DOHH2 (cell line): ENCODE measurements around the gene UBASH3B.

Experiments used
- H3F3A ChIP-seq: fragments of 200-600 bp; sonication (generic), shearing (Covaris generic); 2 replicates; pipeline ENCODE4 v1.6.0; 2016; ENCODE audit warnings: antibody characterized with exemption, mild to moderate bottlenecking; ENCODE audit not compliant: control insufficient read depth, insufficient read depth
- H3K27ac ChIP-seq: fragments of 200-600 bp; sonication (generic); 2 replicates; pipeline ENCODE4 v1.5.1; 2014; ENCODE audit warnings: low read depth, mild to moderate bottlenecking, low read length, moderate library complexity
- H3K27me3 ChIP-seq: fragments of 200-600 bp; sonication (generic); 2 replicates; pipeline ENCODE4 v1.6.1; 2014; ENCODE audit warnings: mild to moderate bottlenecking, low read length, mixed read lengths; ENCODE audit not compliant: control insufficient read depth
- H3K36me3 ChIP-seq: fragments of 200-600 bp; sonication (generic); 2 replicates; pipeline ENCODE4 v1.6.1; 2014; ENCODE audit warnings: mild to moderate bottlenecking, low read length, moderate library complexity, mixed read lengths; ENCODE audit not compliant: control insufficient read depth
- H3K4me1 ChIP-seq: fragments of 200-600 bp; sonication (generic); 2 replicates; pipeline ENCODE4 v1.6.1; 2014; ENCODE audit warnings: mild to moderate bottlenecking, low read length, mixed read lengths; ENCODE audit not compliant: control insufficient read depth
- H3K4me2 ChIP-seq: fragments of 200-600 bp; sonication (generic); 2 replicates; pipeline ENCODE4 v1.6.0; 2014; ENCODE audit warnings: mild to moderate bottlenecking, low read length, moderate library complexity
- H3K4me3 ChIP-seq: fragments of 200-600 bp; sonication (generic); 2 replicates; pipeline ENCODE4 v1.5.1; 2014; ENCODE audit warnings: mild to moderate bottlenecking, low read length, mixed read lengths
- H3K79me2 ChIP-seq: fragments of 200-600 bp; sonication (generic); 2 replicates; pipeline ENCODE4 v1.6.1; 2014; ENCODE audit warnings: mild to moderate bottlenecking, low read length, mixed read lengths; ENCODE audit not compliant: control insufficient read depth
- H3K9me2 ChIP-seq: fragments of 200-600 bp; sonication (generic); replicated peaks from 2 replicates; pipeline ENCODE4 v1.6.1; 2014; ENCODE audit warnings: mild to moderate bottlenecking, low read length, mixed read lengths; ENCODE audit not compliant: control insufficient read depth
- H3K9me3 ChIP-seq: fragments of 200-600 bp; sonication (generic); 2 replicates; pipeline ENCODE4 v1.6.1; 2014; ENCODE audit warnings: antibody characterized with exemption, low read length, mixed read lengths; ENCODE audit not compliant: control insufficient read depth, insufficient read depth
- H4K20me1 ChIP-seq: fragments of 200-600 bp; sonication (generic); 2 replicates; pipeline ENCODE4 v1.6.0; 2014; ENCODE audit warnings: low read depth, mild to moderate bottlenecking, antibody characterized with exemption, low read length, moderate library complexity; ENCODE audit not compliant: control insufficient read depth, insufficient read depth
- EZH2phosphoT487 ChIP-seq: fragments of 200-600 bp; sonication (generic); IDR thresholded peaks from 2 replicates; pipeline ENCODE4 v1.6.1; 2017; ENCODE audit warnings: borderline replicate concordance, mild to moderate bottlenecking, antibody characterized with exemption, low read length, moderate library complexity, mixed read lengths
- TF ChIP-seq, protein P1 (sequence below): fragments of 200-600 bp; sonication (generic); IDR thresholded peaks from one replicate; pipeline ENCODE4 v1.5.1; 2014; ENCODE audit warnings: antibody characterized with exemption, mild to moderate bottlenecking, low read depth, low read length; ENCODE audit not compliant: poor library complexity, severe bottlenecking

The UBASH3B gene

DNA sequence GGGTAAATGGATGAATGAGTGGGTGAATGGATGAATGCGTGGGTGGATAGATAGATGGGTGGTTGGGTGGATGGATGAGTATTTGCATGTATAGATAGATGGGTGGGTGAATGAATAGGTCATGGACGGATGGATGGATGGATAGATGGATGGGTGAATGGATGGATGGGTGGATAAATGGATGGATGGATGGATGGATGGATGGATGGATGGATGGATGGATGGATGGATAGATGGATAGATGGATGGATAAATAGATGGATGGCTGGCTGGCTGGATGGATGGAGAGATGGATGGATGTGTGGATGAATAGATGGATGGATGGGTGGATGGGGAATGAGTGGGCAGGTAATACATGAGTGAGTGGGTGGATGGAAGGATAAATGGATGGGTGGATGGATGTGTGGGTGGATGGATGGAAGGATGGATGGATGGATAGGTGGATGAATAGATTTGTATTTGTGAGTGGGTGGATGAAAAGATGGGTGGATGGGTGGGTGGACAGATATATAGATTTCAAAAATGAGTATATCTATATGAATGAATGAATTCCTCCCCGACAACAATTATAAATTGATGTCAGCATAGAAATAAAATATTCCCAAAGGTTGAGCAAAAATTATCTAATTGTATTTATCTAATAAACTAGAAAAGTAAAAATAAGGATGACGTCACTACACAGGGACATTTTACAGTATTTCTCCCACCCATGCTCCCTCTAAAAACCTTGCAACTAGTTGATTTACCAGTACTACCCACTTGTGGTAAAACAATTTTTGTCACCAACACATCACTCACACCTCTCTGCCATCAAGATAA lies 182.2 kb downstream of the UBASH3B start:
- H3K4me1 ChIP-seq, result no peaks in the 10 kb centered on the region
- H4K20me1 ChIP-seq, result no peaks in the 10 kb centered on the region

DNA sequence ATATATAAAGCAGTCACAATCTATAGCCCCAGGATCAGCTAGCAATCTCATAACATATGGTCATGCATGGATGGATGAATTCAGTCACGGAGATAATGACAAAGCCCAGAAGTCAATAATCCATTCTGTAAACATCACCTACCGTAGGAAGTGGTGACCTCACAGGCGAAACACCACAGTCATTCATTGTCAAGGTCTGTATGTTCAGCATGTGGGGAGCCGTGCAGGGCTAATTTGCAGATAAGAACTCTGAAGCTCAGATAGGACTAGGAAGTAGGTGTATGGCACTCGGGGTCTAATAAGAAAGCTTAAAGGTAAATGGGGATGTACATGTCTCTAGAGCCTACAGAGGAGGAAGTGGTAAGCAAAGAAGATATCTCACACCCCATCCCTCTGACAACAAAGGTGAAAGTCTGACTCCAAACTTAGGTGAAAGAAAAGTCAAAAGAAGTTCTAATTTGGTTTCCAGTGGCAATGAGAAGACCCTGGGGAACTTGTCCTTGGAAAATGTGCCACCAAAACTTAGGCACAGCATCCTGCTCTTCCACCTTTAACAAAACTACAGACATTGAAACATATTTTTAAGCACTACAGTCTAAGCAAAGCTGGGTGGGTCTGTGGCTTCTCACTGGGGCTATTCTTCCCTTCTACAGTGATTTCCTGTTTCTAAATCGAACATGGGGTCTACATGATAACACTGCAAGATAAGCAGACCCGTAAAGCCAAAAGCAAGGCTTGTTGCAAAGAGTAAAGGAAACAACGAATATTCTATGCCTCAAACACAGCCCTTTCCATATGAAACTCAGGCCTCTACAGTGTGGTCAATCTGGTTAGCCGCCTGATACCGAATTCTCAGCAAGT lies 188.0 kb downstream of the UBASH3B start:
- H3K9me3 ChIP-seq, result no peaks in the 10 kb centered on the region
- H3K4me2 ChIP-seq, result peak overlapping the region; percentile 42
- H3K79me2 ChIP-seq, result no peaks in the 10 kb centered on the region
- TF ChIP-seq EZH2phosphoT487, result no peak
- TF ChIP-seq, protein P1, sequence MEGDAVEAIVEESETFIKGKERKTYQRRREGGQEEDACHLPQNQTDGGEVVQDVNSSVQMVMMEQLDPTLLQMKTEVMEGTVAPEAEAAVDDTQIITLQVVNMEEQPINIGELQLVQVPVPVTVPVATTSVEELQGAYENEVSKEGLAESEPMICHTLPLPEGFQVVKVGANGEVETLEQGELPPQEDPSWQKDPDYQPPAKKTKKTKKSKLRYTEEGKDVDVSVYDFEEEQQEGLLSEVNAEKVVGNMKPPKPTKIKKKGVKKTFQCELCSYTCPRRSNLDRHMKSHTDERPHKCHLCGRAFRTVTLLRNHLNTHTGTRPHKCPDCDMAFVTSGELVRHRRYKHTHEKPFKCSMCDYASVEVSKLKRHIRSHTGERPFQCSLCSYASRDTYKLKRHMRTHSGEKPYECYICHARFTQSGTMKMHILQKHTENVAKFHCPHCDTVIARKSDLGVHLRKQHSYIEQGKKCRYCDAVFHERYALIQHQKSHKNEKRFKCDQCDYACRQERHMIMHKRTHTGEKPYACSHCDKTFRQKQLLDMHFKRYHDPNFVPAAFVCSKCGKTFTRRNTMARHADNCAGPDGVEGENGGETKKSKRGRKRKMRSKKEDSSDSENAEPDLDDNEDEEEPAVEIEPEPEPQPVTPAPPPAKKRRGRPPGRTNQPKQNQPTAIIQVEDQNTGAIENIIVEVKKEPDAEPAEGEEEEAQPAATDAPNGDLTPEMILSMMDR, result no peak
- H3K9me2 ChIP-seq, result no peaks in the 10 kb centered on the region
- H3K27me3 ChIP-seq, result peaks cover 3% of the 10 kb centered on the region; the same call in 1 of the 2 replicates
- H3K4me3 ChIP-seq, result peak overlapping the region; percentile 25; the same call in 1 of the 2 replicates
- no peaks in the 10 kb centered on the region for H3K36me3 ChIP-seq
- H3F3A ChIP-seq, result no peaks in the 10 kb centered on the region
- peaks cover 14% of the 10 kb centered on the region for H3K4me1 ChIP-seq
- no peak overlapping the region; the same call in 1 of the 2 replicates for H3K27ac ChIP-seq
- H4K20me1 ChIP-seq, result no peaks in the 10 kb centered on the region

More for the DNA sequence above, 182.2 kb downstream of the UBASH3B start:
- Histone ChIP-seq H3F3A (no peaks in the 10 kb centered on the region), H3K27me3 (peaks cover 6% of the 10 kb centered on the region), H3K4me3 (no peak overlapping the region), H3K9me2 (no peaks in the 10 kb centered on the region), H3K79me2 (no peaks in the 10 kb centered on the region), H3K27ac (no peak overlapping the region), H3K36me3 (no peaks in the 10 kb centered on the region), H3K9me3 (no peaks in the 10 kb centered on the region), H3K4me2 (no peak overlapping the region)
- TF ChIP-seq EZH2phosphoT487, result no peak
- TF ChIP-seq, protein P1, result no peak

DNA sequence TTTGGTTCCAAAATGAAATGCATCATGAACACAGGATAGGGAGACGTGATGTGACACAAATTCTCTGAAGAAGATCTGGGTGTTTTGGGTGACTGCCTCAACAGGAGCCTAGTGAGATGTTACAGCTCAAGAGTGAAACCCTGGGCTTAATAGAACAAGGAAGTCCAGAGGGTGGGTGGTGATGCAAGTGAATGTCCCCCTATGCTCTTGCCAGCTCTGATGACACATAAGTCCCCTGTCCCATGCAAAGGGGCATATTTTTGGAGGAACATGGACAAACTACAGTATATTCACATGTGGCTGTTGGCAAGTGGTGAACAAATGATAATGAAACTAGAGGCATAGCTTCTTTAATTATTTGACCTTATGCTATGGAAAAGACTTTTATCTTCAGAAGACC lies 191.9 kb downstream of the UBASH3B start:
- Histone ChIP-seq H3K79me2 (no peaks in the 10 kb centered on the region), H3K4me2 (no peak overlapping the region), H3K36me3 (no peaks in the 10 kb centered on the region), H3K9me3 (no peaks in the 10 kb centered on the region), H4K20me1 (no peaks in the 10 kb centered on the region), H3K9me2 (no peaks in the 10 kb centered on the region), H3K4me1 (peaks cover 20% of the 10 kb centered on the region), H3K27me3 (peaks cover 15% of the 10 kb centered on the region; the same call in 1 of the 2 replicates), H3K4me3 (no peak overlapping the region), H3F3A (no peaks in the 10 kb centered on the region), H3K27ac (no peak overlapping the region)
- no peak for TF ChIP-seq EZH2phosphoT487
- TF ChIP-seq, protein P1, result no peak
